Endothelial cell of umbilical vein (primary cell): ENCODE results near the gene LSP1. TPM values are rescaled to one million over a fixed set of nuclear protein-coding genes. Genes with fewer than 3 reads are reported as not detected.

Experiments used
- BruUV-seq: library from RNA; stranded (reverse); fragments of 400-500 nt; replicated peaks from 2 replicates; lab custom pipeline; 2021; lab: Mats Ljungman, UMichigan
- CTCF ChIA-PET: fragments of 300-600, 350-600 bp; sonication (Branson Sonifier 250); formaldehyde crosslinking; loops from one replicate; lab custom pipeline; 2021; ENCODE audit warnings: antibody characterized with exemption, inconsistent platforms; lab: Charles Lee
- POLR2A ChIA-PET: fragments of 300-600, 350-600 bp; sonication (Branson Sonifier 250); formaldehyde crosslinking; loops from one replicate; lab custom pipeline; 2021; ENCODE audit warnings: antibody characterized with exemption, inconsistent platforms; lab: Charles Lee
- DNase-seq: peaks from one replicate; pipeline ENCODE4 v3.0.0-alpha.2; 2011; ENCODE audit warnings: low read depth, low spot score
- FAIRE-seq: peaks from 2 replicates; lab custom pipeline; 2011; peaks lifted over from hg19 to GRCh38; lab: Jason Lieb, UNC
- H2AFZ ChIP-seq: 2 replicates; pipeline ENCODE4 v1.6.0; 2012; ENCODE audit warnings: low read depth, low read length, control low read depth, inconsistent platforms
- H3K27ac ChIP-seq: 2 replicates; pipeline ENCODE4 v1.5.1; 2011; ENCODE audit warnings: low read depth, mild to moderate bottlenecking, control low read depth, low read length, moderate library complexity; ENCODE audit not compliant: insufficient read depth
- H3K27me3 ChIP-seq, 2 experiments: 2 replicates each; pipeline versions ENCODE4 v1.6.0 to v1.6.1; 2011; ENCODE audit warnings: low read length in 2 of 2, mixed read lengths in 1 of 2; ENCODE audit not compliant: control insufficient read depth in 2 of 2, insufficient read depth in 2 of 2
- H3K36me3 ChIP-seq, 2 experiments: 2 replicates in 1 of 2; 3 replicates in 1 of 2; pipeline ENCODE4 v1.5.1; 2011; ENCODE audit warnings: low read length in 2 of 2, mild to moderate bottlenecking in 1 of 2, moderate library complexity in 1 of 2; ENCODE audit not compliant: control insufficient read depth in 2 of 2, insufficient read depth in 2 of 2; ENCODE audit errors: extremely low read depth in 1 of 2
- H3K4me1 ChIP-seq: 3 replicates; pipeline ENCODE4 v1.5.1; 2011; ENCODE audit warnings: mild to moderate bottlenecking, low read length; ENCODE audit not compliant: control insufficient read depth, insufficient read depth; ENCODE audit errors: extremely low read depth
- H3K4me2 ChIP-seq: 2 replicates; pipeline ENCODE4 v1.6.1; 2011; ENCODE audit warnings: low read length, control low read depth, mixed read lengths; ENCODE audit not compliant: insufficient read depth
- H3K4me3 ChIP-seq, 3 experiments: fragments of 200-600 bp in 1 of 3; sonication (generic), shearing (Covaris generic) in 1 of 3; replicated peaks in 1 of 3; 2 replicates each; pipeline ENCODE4 v1.5.1; 2011 to 2016; ENCODE audit warnings: control low read depth in 3 of 3, low read length in 3 of 3, mild to moderate bottlenecking in 2 of 3, inconsistent platforms in 1 of 3, low read depth in 1 of 3, moderate library complexity in 1 of 3; ENCODE audit not compliant: insufficient read depth in 1 of 3
- H3K79me2 ChIP-seq: 2 replicates; pipeline ENCODE4 v1.6.0; 2012; ENCODE audit warnings: low read length, inconsistent platforms; ENCODE audit not compliant: control insufficient read depth, insufficient read depth
- H3K9ac ChIP-seq: replicated peaks from 2 replicates; pipeline ENCODE3; 2011; ENCODE audit warnings: low read length, control low read depth; ENCODE audit not compliant: insufficient read depth; ENCODE audit errors: extremely low read depth
- H3K9me1 ChIP-seq: replicated peaks from 3 replicates; pipeline ENCODE4 v1.6.0; 2011; ENCODE audit warnings: mild to moderate bottlenecking, low read length; ENCODE audit not compliant: control insufficient read depth, insufficient read depth; ENCODE audit errors: extremely low read depth
- H3K9me3 ChIP-seq: replicated peaks from 2 replicates; pipeline ENCODE4 v1.5.1; 2012; ENCODE audit warnings: low read length, inconsistent platforms; ENCODE audit not compliant: control insufficient read depth, insufficient read depth
- H4K20me1 ChIP-seq: replicated peaks from 2 replicates; pipeline ENCODE3; 2011; ENCODE audit warnings: mild to moderate bottlenecking, low read length; ENCODE audit not compliant: control insufficient read depth, insufficient read depth; ENCODE audit errors: extremely low read depth
- EZH2 ChIP-seq: IDR thresholded peaks from 2 replicates; pipeline ENCODE4 v1.6.1; 2012; ENCODE audit warnings: borderline replicate concordance, low read depth, mild to moderate bottlenecking, moderate library complexity, low read length, inconsistent platforms; ENCODE audit not compliant: severe bottlenecking
- FOS ChIP-seq: IDR thresholded peaks from 2 replicates; pipeline ENCODE4 v1.6.1; 2011; ENCODE audit warnings: mild to moderate bottlenecking, low read length, moderate library complexity, borderline replicate concordance; ENCODE audit not compliant: insufficient read depth
- GATA2 ChIP-seq: IDR thresholded peaks from 2 replicates; pipeline ENCODE4 v1.7.0; 2011; ENCODE audit warnings: low read depth, mild to moderate bottlenecking, moderate library complexity, mixed read lengths, low read length; ENCODE audit not compliant: insufficient read length, insufficient read depth
- JUN ChIP-seq: IDR thresholded peaks from 2 replicates; pipeline ENCODE4 v1.6.1; 2011; ENCODE audit warnings: borderline replicate concordance, low read depth; ENCODE audit not compliant: insufficient read length, insufficient read depth
- MYC ChIP-seq: IDR thresholded peaks from one replicate; pipeline ENCODE4 v1.6.1; 2011; ENCODE audit warnings: mild to moderate bottlenecking, low read depth, low read length
- POLR2A ChIP-seq: IDR thresholded peaks from 2 replicates; pipeline ENCODE4 v1.6.1; 2012; ENCODE audit warnings: low read depth, mild to moderate bottlenecking, control low read depth, low read length
- POLR2AphosphoS5 ChIP-seq: IDR thresholded peaks from 2 replicates; pipeline ENCODE4 v1.6.1; 2012; ENCODE audit warnings: low read depth, mild to moderate bottlenecking, control low read depth, low read length, moderate library complexity; ENCODE audit not compliant: insufficient read depth
- dilution Hi-C: fragments of 300-500 bp; cut with MboI; formaldehyde crosslinking; loops from one replicate; pipeline ENCODE4 v1.15.0; 2019; ENCODE audit warnings: low sequenced_read_pairs; ENCODE audit not compliant: extremely low pct_ligation_motif_present
- intact Hi-C: fragments of 100-400 bp; cut with micrococcal nuclease; formaldehyde crosslinking; loops from one replicate; pipeline ENCODE4 v1.10.0; 2022
- polyA plus RNA-seq, 4 experiments: library from polyadenylated mRNA; depleted of rRNA in 3 of 4; stranded (reverse) in 3 of 4; unstranded in 1 of 4; fragments of >200 nt; gene quantifications; 2 replicates each; pipeline versions ENCODE4 v1.2.1 to v1.2.3, GENCODE V29; 2011 to 2012; ENCODE audit warnings: missing spikeins in 1 of 4
- total RNA-seq: library from RNA; stranded (reverse); gene quantifications from 2 replicates; pipeline ENCODE4 v1.2.3, GENCODE V29; 2021
- TF ChIP-seq, protein P1 (sequence below): IDR thresholded peaks from 2 replicates; pipeline ENCODE4 v1.6.1; 2011; ENCODE audit not compliant: insufficient read depth, insufficient read length
- TF ChIP-seq, protein P2 (sequence below), 2 donors: IDR thresholded peaks; 1 replicate in 1 of 2; 2 replicates in 1 of 2; pipeline ENCODE4 v1.5.1; 2011; ENCODE audit warnings: low read length in 2 of 2, mild to moderate bottlenecking in 2 of 2, moderate library complexity in 2 of 2, control low read depth in 1 of 2, inconsistent platforms in 1 of 2, low read depth in 1 of 2; ENCODE audit not compliant: insufficient read depth in 1 of 2; ENCODE audit errors: extremely low read depth in 1 of 2

Gene LSP1
- total and polyA plus RNA-seq, 2 donors (not counting 3 experiments of a cell fraction or from before 2014, with no cell fraction given) = not detected

DNA sequence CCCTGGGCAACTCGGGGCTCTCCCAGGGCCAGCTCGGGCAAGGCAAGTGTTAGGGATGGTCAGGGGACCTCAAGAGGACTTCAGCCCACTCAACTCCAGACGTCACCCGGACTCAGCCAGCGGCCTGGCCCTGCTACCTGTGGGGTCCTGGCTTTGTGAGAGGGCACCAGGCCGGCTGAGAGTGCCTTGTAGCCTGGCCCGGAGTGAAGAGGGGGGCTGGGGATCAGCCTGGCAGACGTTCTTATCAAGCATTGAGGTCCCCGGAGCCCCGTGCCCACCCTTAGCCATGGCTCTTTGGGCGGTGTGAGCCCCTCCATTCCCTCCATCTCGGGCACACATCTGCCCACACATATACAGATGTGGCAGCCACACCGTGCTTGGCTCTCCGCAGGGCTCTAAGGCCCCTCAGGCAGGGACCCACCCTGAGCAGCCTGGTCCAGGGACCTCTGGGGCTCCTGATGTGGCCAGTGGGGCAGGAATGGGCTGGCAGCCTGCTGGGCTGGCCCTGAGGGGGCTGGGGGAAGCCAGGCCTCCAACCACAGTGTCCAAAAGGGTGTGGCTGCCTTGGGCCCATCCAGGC is 15.3 kb downstream of the LSP1 start:
- Histone ChIP-seq H2AFZ (no peak overlapping the region), H3K9me1 (no peaks in the 10 kb centered on the region), H3K27me3 (peaks cover 0 to 3% of the 10 kb centered on the region in 2 experiments), H3K4me3 (no peak overlapping the region), H3K9me3 (no peaks in the 10 kb centered on the region), H3K79me2 (no peaks in the 10 kb centered on the region), H4K20me1 (no peaks in the 10 kb centered on the region), H3K36me3 (no peaks in the 10 kb centered on the region), H3K9ac (no peak overlapping the region), H3K4me2 (no peak overlapping the region), H3K4me1 (peaks cover 8% of the 10 kb centered on the region), H3K27ac (no peak overlapping the region)
- BruUV-seq = no TSS peak
- no peak for TF ChIP-seq MYC
- no peak for TF ChIP-seq POLR2A
- TF ChIP-seq JUN = no peak
- TF ChIP-seq, protein P1, sequence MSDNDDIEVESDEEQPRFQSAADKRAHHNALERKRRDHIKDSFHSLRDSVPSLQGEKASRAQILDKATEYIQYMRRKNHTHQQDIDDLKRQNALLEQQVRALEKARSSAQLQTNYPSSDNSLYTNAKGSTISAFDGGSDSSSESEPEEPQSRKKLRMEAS = no peak
- TF ChIP-seq POLR2AphosphoS5 = no peak
- TF ChIP-seq GATA2 = no peak
- no peak for TF ChIP-seq EZH2
- no peak for TF ChIP-seq FOS
- TF ChIP-seq, protein P2, sequence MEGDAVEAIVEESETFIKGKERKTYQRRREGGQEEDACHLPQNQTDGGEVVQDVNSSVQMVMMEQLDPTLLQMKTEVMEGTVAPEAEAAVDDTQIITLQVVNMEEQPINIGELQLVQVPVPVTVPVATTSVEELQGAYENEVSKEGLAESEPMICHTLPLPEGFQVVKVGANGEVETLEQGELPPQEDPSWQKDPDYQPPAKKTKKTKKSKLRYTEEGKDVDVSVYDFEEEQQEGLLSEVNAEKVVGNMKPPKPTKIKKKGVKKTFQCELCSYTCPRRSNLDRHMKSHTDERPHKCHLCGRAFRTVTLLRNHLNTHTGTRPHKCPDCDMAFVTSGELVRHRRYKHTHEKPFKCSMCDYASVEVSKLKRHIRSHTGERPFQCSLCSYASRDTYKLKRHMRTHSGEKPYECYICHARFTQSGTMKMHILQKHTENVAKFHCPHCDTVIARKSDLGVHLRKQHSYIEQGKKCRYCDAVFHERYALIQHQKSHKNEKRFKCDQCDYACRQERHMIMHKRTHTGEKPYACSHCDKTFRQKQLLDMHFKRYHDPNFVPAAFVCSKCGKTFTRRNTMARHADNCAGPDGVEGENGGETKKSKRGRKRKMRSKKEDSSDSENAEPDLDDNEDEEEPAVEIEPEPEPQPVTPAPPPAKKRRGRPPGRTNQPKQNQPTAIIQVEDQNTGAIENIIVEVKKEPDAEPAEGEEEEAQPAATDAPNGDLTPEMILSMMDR (IDR thresholded peaks at IDR 0.05; ENCODE audit: extremely low read depth in 1 of 2, insufficient read depth in 1 of 2, low read depth in 1 of 2, low read length in 2 of 2) = no peak
- DNase-seq = no peak
- intact Hi-C loops (no loop called here), dilution Hi-C loops (no loop called here)
- ChIA-PET POLR2A (no interaction called here), CTCF (interaction anchor here (0.8 to 3.9 kb wide), 3 partner anchors 8 to 14 kb away, joined by 3 to 21 read pairs (median 11); no protein-coding TSS in a partner anchor)
- no peak for FAIRE-seq
